ENCODE results near the gene NLGN1.

DNA sequence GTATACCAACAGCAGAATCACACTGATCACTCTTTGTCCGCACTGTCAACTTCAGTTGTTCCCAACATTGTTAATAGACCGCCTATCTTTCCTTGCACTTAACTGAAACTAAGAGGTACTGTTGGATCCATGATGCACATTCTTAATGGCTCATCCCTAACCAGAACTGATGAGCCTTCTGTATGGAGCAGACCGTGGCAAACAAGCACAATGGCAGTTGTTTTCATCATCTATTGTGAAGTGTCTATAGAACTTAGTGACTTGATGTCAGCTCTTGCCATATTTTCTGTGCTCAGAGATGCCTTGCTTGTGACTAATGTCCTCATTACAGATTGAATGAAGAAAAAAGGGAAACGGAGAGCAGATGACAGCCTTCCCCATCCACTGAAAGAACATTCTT lies 347.4 kb downstream of the NLGN1 start:
- TF ChIP-seq, protein P1, sequence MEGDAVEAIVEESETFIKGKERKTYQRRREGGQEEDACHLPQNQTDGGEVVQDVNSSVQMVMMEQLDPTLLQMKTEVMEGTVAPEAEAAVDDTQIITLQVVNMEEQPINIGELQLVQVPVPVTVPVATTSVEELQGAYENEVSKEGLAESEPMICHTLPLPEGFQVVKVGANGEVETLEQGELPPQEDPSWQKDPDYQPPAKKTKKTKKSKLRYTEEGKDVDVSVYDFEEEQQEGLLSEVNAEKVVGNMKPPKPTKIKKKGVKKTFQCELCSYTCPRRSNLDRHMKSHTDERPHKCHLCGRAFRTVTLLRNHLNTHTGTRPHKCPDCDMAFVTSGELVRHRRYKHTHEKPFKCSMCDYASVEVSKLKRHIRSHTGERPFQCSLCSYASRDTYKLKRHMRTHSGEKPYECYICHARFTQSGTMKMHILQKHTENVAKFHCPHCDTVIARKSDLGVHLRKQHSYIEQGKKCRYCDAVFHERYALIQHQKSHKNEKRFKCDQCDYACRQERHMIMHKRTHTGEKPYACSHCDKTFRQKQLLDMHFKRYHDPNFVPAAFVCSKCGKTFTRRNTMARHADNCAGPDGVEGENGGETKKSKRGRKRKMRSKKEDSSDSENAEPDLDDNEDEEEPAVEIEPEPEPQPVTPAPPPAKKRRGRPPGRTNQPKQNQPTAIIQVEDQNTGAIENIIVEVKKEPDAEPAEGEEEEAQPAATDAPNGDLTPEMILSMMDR (IDR thresholded peaks at IDR 0.05), result no peak
- no peak for TF ChIP-seq TCF7L2 (IDR thresholded peaks at IDR 0.05; ENCODE audit: low read depth, low read length)

Data from Panc1 (cell line).